Measurements from ENCODE around the gene SMC6. TPM values are rescaled to one million over a fixed set of nuclear protein-coding genes. Genes with fewer than 3 reads are reported as not detected.

SMC6 gene
- total RNA-seq, 4 donors from 2014 or later: 15.4 to 30.0 (median 19.0) TPM

DNA sequence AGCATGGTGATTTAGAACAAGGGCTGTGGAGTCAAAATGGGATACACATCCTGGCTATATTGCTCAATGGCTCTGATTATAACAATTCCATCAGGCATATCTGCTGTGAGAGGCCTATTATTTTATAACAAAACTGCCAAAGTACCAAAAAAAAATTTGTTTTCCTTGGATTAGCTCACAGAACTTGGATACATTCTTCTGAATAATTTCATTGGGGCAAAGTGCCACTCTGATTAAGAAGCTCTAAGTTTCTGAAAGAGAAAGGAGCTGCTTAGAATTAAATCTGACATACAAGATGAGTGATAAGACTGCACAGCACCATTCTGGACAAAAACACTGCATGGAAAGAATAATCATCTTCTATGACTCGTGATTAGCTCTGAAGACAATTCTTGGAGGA, 85.7 kb downstream of the SMC6 start:
- 72 to 98% methylated on average over 1 of the region's 1 CpG for WGBS, 2 donors
- Histone ChIP-seq H3K27ac (no peak overlapping the region), H3K9me3 (no peaks in the 10 kb centered on the region), H3K4me3 (replicated peaks in 1 of 3) (no peak overlapping the region), H3K4me1 (no peaks in the 10 kb centered on the region), H3K36me3 (peaks cover 15 to 20% of the 10 kb centered on the region in 2 donors), H3K27me3 (no peaks in the 10 kb centered on the region)
- TF ChIP-seq POLR2A (IDR thresholded peaks at IDR 0.05): no peak
- TF ChIP-seq, protein P1, sequence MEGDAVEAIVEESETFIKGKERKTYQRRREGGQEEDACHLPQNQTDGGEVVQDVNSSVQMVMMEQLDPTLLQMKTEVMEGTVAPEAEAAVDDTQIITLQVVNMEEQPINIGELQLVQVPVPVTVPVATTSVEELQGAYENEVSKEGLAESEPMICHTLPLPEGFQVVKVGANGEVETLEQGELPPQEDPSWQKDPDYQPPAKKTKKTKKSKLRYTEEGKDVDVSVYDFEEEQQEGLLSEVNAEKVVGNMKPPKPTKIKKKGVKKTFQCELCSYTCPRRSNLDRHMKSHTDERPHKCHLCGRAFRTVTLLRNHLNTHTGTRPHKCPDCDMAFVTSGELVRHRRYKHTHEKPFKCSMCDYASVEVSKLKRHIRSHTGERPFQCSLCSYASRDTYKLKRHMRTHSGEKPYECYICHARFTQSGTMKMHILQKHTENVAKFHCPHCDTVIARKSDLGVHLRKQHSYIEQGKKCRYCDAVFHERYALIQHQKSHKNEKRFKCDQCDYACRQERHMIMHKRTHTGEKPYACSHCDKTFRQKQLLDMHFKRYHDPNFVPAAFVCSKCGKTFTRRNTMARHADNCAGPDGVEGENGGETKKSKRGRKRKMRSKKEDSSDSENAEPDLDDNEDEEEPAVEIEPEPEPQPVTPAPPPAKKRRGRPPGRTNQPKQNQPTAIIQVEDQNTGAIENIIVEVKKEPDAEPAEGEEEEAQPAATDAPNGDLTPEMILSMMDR (IDR thresholded peaks at IDR 0.05): no peak
- no peak for DNase-seq
- intact Hi-C loops (cut with DNase I): loop anchor here (10.0 kb wide), 1 partner anchor 893 kb away; no protein-coding TSS in a partner anchor

DNA sequence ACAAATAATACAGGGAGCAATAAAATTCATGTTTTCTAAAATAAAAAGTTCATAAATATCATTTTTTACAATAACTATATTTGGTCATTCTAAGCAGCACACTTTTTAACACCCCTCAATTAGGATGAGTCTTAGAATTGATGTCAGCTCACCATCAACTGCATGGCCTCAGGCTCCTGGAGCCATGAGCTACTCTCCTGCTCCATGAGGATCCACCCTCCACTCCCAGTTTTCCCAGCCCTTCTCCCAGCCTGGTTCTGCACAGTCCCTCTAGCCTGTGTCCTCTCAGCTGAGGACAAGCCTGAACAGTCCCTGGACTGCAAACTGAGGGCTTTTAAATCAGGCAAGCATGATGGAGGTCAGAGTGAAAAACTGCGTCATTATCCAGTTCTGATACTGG, 89.1 kb downstream of the SMC6 start:
- intact Hi-C loops (cut with DNase I): loop anchor here (10.0 kb wide), 1 partner anchor 890 kb away; no protein-coding TSS in a partner anchor
- H3K9me3 ChIP-seq: no peaks in the 10 kb centered on the region
- 95 to 96% methylated on average over 1 of the region's 1 CpG for WGBS, 2 donors
- TF ChIP-seq, protein P1 (IDR thresholded peaks at IDR 0.05): no peak
- no peak for TF ChIP-seq POLR2A (IDR thresholded peaks at IDR 0.05)
- no peaks in the 10 kb centered on the region for H3K27me3 ChIP-seq
- H3K4me3 ChIP-seq (replicated peaks in 1 of 3): no peak overlapping the region
- H3K27ac ChIP-seq: no peak overlapping the region
- no peaks in the 10 kb centered on the region for H3K4me1 ChIP-seq
- peaks cover 11 to 20% of the 10 kb centered on the region in 2 donors for H3K36me3 ChIP-seq
- DNase-seq: no peak

DNA sequence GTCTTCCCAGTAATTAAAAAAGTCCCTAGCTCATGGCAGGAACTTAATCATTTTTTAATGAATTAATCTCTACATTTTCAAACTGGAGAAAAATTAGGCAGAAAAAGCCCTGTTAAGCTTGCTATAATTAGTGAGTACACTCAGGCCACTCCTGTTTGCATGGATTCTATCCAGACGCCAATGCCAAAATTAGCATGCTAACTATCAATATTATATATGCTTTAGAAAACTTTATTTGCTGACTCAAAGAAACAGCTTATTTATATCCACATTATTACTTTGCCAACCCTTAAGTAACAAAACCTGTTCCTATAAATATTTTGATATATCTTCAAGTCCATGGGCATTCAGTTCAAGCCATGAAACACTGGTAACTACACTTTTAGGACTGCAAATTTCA, 90.9 kb downstream of the SMC6 start:
- intact Hi-C loops (cut with DNase I): loop anchor here (10.0 kb wide), 1 partner anchor 888 kb away; no protein-coding TSS in a partner anchor
- peaks cover 8 to 20% of the 10 kb centered on the region in 2 donors for H3K36me3 ChIP-seq
- no peaks in the 10 kb centered on the region for H3K9me3 ChIP-seq
- no peak overlapping the region for H3K4me3 ChIP-seq (replicated peaks in 1 of 3)
- no peak overlapping the region for H3K27ac ChIP-seq
- WGBS, 2 donors: 98% methylated on average over 1 of the region's 1 CpG
- no peak for DNase-seq
- no peaks in the 10 kb centered on the region for H3K27me3 ChIP-seq
- H3K4me1 ChIP-seq: no peaks in the 10 kb centered on the region
- TF ChIP-seq POLR2A (IDR thresholded peaks at IDR 0.05): no peak
- TF ChIP-seq, protein P1 (IDR thresholded peaks at IDR 0.05): no peak

DNA sequence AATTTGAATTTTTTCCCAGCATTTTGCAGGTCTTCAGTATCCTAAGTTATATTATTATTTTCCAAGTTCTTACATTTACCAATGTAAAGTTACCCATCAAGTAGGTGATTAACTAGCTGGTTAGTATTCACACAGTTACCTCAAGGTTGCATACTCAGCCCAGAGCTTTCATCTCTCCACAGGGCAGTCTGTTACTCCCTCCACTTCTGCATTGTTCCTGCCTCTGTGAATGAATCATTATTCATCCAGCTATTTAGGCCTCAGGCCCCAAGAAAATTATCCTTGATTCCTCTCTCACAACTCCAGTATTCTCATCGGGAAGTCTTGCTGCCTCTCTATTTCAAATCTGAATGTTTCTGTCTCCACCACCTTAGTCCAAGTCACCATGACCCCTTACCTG, 92.2 kb downstream of the SMC6 start:
- 90 to 98% methylated on average over 1 of the region's 1 CpG for WGBS, 2 donors
- Histone ChIP-seq H3K27me3 (no peaks in the 10 kb centered on the region), H3K4me1 (no peaks in the 10 kb centered on the region), H3K4me3 (replicated peaks in 1 of 3) (no peak overlapping the region), H3K36me3 (peaks cover 6 to 20% of the 10 kb centered on the region in 2 donors), H3K9me3 (no peaks in the 10 kb centered on the region), H3K27ac (no peak overlapping the region)
- TF ChIP-seq, protein P1 (IDR thresholded peaks at IDR 0.05): no peak
- TF ChIP-seq POLR2A (IDR thresholded peaks at IDR 0.05): no peak
- no peak for DNase-seq
- intact Hi-C loops (cut with DNase I): loop anchor here (10.0 kb wide), 1 partner anchor 887 kb away; no protein-coding TSS in a partner anchor

DNA sequence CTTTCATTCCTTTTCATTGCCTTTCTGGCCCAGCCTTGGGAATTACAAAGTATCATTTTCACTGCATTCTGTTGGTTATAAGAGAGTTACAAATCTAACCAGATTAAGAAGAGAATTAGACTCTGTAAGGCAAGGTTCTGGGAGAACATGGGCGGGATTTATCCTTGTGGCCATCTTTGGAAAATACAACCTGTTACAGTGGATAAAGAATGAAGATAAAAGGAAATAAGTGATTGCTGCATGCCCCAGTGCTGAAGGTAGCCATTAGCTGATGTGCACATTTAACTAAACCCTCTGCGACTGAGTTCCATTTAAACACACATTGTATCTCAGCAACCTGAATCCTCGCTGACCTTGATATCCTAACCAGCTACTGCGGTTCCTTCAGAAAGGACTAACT, 93.4 kb downstream of the SMC6 start:
- H3K36me3 ChIP-seq: peaks cover 3 to 13% of the 10 kb centered on the region in 2 donors
- H3K27ac ChIP-seq: no peak overlapping the region
- H3K27me3 ChIP-seq: no peaks in the 10 kb centered on the region
- TF ChIP-seq, protein P1 (IDR thresholded peaks at IDR 0.05): no peak
- no peak for TF ChIP-seq POLR2A (IDR thresholded peaks at IDR 0.05)
- H3K4me3 ChIP-seq (replicated peaks in 1 of 3): no peak overlapping the region
- no peaks in the 10 kb centered on the region for H3K4me1 ChIP-seq
- DNase-seq: no peak
- 71 to 95% methylated on average over 4 of the region's 4 CpGs for WGBS, 2 donors
- intact Hi-C loops (cut with DNase I): loop anchor here (10.0 kb wide), 1 partner anchor 885 kb away; no protein-coding TSS in a partner anchor
- no peaks in the 10 kb centered on the region for H3K9me3 ChIP-seq

Measured in thyroid gland (tissue), 4 donors.